Pancreas (tissue), 10 donors: ENCODE measurements around the gene WHRN. TPM values are rescaled to one million over a fixed set of nuclear protein-coding genes. Genes with fewer than 3 reads are reported as not detected.

Source experiments
- ATAC-seq, 4 donors: fragments of 200-7000 bp; cut with Tn5 transposase; one replicate each; pipeline versions ENCODE4 v1.8.0 to v1.9.1; 2020; ENCODE audit warnings: mild to moderate bottlenecking in 4 of 4, moderate library complexity in 4 of 4
- DNase-seq, 6 donors: peaks; one replicate each; pipeline ENCODE4 v3.0.0-alpha.2; 2020
- FAIRE-seq: peaks from 2 replicates; lab custom pipeline; 2012; peaks lifted over from hg19 to GRCh38; lab: Jason Lieb, UNC
- H3K27ac ChIP-seq, 4 donors: fragments of 200-600 bp; sonication (generic); 1 replicate in 3 of 4; 2 replicates in 1 of 4; pipeline versions ENCODE4 v1.5.0 to v1.8.0; 2020
- H3K27me3 ChIP-seq, 4 donors: fragments of 200-600 bp; one replicate each; pipeline ENCODE4 v1.8.0; 2021
- H3K36me3 ChIP-seq, 3 donors: fragments of 200-600 bp; sonication (generic) in 1 of 3; one replicate each; pipeline versions ENCODE4 v1.5.0 to v1.8.0; 2020 to 2021
- H3K4me1 ChIP-seq, 3 donors: fragments of 200-600 bp; one replicate each; pipeline ENCODE4 v1.8.0; 2021
- H3K4me3 ChIP-seq, 4 donors: fragments of 200-600 bp; sonication (generic) in 2 of 4; one replicate each; pipeline versions ENCODE4 v1.5.0 to v1.8.0; 2020 to 2021
- H3K9me3 ChIP-seq, 4 donors: fragments of 200-600 bp; one replicate each; pipeline ENCODE4 v1.8.0; 2021
- WGBS, 2 donors: extraction: QIAGEN DNeasy Blood & Tissue Kit; methylation state at CpG; one replicate each; pipeline ENCODE4 v1.1.7; 2013; 5-methylcytosine and 5-hydroxymethylcytosine counted together
- intact Hi-C, 3 donors: fragments of 100-400 bp; cut with DNase I; formaldehyde crosslinking; loops; one replicate each; pipeline versions ENCODE4 v1.11.1 to v1.14.2; 2022
- polyA plus RNA-seq, 2 donors: library from polyadenylated mRNA; stranded (reverse); fragments of 200-250 nt; gene quantifications; one replicate each; pipeline ENCODE4 v1.2.3, GENCODE V29; 2013
- total RNA-seq, 6 donors: library from RNA; stranded (reverse); fragmentation: NEBNext Ultra II Directional in 4 of 6; extraction: Animal tissue kit (Norgen Biotek cat#: 25700) in 4 of 6; gene quantifications; one replicate each; pipeline versions ENCODE4 v1.2.1 to v1.2.4, GENCODE V29; 2021 to 2023
- TF ChIP-seq, protein P1 (sequence below), 4 donors: fragments of 200-600 bp; sonication (generic) in 3 of 4; IDR thresholded peaks; one replicate each; pipeline versions ENCODE4 v1.5.0 to v1.8.0; 2021; ENCODE audit warnings: antibody characterized with exemption in 4 of 4
- donor health status: healthy with polysubstance abuse.
- donor health status: DM: no; HTN: no; CAD: no; lungs with moderate emphysema.
- donor health status: DM: no; HTN: no; CAD: no.
- donor health status: control.
- donor health status: control.
- donor health status: Bipolar disorder and iron deficiency.
- donor health status: DM: yes; HTN: yes; CAD: no.
- donor health status: DM: no; HTN: no; CAD: no.
- donor health status: DM: no; HTN: no; CAD: no.
- donor health status: DM: yes; HTN: yes; CAD: no.

The WHRN gene
- total and polyA plus RNA-seq, 8 donors = 6.7 to 32.2 (median 8.6) TPM

DNA sequence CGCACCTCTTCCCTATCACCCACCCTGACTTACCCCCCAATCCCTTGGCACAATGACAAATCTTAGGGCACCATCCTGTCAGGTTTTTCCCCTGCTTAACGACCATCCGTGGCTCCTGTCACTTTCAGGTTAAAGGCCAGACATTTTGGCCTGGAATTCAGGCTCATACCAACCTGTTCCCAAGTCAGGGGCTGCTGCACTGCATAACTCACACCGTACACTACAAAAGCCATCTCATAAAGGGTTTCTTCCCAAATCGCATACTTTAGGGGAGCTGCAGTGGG lies 110.0 kb downstream of the WHRN start:
- ATAC-seq (no peak), DNase-seq (no peak), FAIRE-seq (no peak)
- Histone ChIP-seq H3K4me3 (no peak overlapping the region), H3K27ac (no peak overlapping the region), H3K27me3 (no peaks in the 10 kb centered on the region), H3K4me1 (peaks cover 4 to 11% (median 6%) of the 10 kb centered on the region in 3 donors), H3K36me3 (no peaks in the 10 kb centered on the region), H3K9me3 (no peaks in the 10 kb centered on the region)
- intact Hi-C loops = no loop called here
- TF ChIP-seq, protein P1, sequence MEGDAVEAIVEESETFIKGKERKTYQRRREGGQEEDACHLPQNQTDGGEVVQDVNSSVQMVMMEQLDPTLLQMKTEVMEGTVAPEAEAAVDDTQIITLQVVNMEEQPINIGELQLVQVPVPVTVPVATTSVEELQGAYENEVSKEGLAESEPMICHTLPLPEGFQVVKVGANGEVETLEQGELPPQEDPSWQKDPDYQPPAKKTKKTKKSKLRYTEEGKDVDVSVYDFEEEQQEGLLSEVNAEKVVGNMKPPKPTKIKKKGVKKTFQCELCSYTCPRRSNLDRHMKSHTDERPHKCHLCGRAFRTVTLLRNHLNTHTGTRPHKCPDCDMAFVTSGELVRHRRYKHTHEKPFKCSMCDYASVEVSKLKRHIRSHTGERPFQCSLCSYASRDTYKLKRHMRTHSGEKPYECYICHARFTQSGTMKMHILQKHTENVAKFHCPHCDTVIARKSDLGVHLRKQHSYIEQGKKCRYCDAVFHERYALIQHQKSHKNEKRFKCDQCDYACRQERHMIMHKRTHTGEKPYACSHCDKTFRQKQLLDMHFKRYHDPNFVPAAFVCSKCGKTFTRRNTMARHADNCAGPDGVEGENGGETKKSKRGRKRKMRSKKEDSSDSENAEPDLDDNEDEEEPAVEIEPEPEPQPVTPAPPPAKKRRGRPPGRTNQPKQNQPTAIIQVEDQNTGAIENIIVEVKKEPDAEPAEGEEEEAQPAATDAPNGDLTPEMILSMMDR (IDR thresholded peaks at IDR 0.05) = no peak
- WGBS, 2 donors = 49 to 64% methylated on average over 5 of the region's 5 CpGs

DNA sequence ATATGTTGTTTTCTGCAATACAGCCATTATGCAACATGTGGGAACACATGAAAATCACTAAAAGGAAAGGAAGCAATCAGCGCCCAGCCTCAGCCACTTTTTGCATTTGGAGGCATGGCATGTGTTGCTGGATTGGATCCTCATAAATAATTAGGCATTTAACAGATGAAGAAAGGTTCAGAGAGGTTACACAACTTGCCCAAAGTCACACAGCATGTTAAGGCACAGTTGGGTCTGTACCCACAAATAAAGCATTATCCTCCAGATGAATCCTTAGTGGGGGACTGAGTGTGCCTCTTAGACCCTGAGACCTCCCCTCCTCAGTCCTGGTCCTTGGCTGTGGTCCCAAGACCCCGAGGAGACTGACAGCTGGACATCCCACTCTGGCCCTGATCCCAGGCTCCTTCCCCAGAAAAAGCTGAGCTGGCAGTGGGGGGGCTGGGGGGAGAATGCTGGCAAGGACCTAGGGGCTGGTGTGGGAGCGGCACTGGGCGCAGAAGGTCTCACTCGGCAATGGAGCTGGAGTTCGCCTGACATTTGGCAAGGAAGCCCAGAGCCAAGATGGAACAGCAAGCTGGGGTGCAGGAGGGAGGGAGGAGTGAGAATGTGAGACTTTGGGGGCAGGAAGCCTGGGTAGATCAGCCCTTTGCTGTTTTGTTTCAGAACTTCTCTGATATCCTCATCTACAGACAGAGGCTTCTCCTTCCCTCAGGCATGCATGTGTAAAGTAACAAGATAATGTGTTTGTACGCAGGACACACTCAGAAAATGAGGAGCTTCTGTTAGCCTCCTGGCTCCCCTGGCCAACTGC lies 110.5 kb downstream of the WHRN start:
- TF ChIP-seq, protein P1 (IDR thresholded peaks at IDR 0.05) = no peak
- 66% methylated on average over 7 of the region's 7 CpGs for WGBS, 2 donors
- FAIRE-seq (no peak), ATAC-seq (no peak), DNase-seq (no peak)
- intact Hi-C loops = no loop called here
- H3K4me1 ChIP-seq = peaks cover 4 to 11% (median 6%) of the 10 kb centered on the region in 3 donors
- H3K9me3 ChIP-seq = no peaks in the 10 kb centered on the region
- H3K4me3 ChIP-seq = no peak overlapping the region
- H3K27me3 ChIP-seq = no peaks in the 10 kb centered on the region
- no peak overlapping the region for H3K27ac ChIP-seq
- H3K36me3 ChIP-seq = no peaks in the 10 kb centered on the region

DNA sequence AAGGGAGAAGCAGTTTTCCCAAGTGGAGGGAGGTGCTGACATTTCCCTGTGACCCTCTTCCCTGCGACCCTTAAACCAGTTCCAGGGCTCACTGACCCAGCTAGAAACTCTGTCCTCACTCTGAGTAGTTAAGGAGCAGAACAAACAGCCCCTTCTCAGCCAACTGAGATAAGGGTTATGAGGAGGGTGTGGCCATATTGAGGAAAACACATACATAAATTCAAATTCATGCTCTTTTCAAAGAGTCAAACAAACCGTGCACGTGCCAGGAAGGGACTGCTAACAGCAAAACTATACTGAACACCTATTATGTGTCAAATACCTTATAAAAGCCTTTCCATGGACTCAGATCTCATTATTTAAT lies 112.5 kb downstream of the WHRN start:
- peak; percentile 54 to 77 (median 64) for ATAC-seq
- H3K4me1 ChIP-seq = peaks cover 4 to 11% (median 6%) of the 10 kb centered on the region in 3 donors
- TF ChIP-seq, protein P1 (IDR thresholded peaks at IDR 0.05) = no peak
- no peak overlapping the region for H3K4me3 ChIP-seq
- FAIRE-seq = no peak
- H3K36me3 ChIP-seq = no peaks in the 10 kb centered on the region
- intact Hi-C loops = no loop called here
- H3K9me3 ChIP-seq = no peaks in the 10 kb centered on the region
- 6 to 15% methylated on average over 3 of the region's 3 CpGs for WGBS, 2 donors
- H3K27ac ChIP-seq = peak overlapping the region in 3 of 4 donors; percentile 20 to 76 (median 55)
- DNase-seq = peak in 1 of 6 donors; percentile 35
- no peaks in the 10 kb centered on the region for H3K27me3 ChIP-seq

DNA sequence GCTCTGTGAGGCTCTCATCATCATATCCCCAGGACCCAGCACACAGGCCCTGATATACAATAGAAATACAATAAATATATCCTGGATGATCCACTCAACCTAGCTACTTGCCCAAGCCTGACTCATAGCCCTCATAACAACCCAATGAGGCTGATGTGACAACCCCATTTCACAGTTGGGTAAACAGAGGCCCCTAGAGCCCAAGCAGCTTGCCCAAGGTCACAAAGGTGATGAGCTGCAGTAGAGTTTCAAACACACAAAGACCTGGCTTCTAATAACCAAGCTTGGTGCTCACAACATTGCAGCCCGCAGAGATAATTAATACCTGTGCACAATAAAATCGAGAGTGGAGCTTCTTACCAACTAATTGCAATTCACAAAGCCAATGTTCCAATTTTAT lies 114.3 kb downstream of the WHRN start:
- Histone ChIP-seq H3K27me3 (no peaks in the 10 kb centered on the region), H3K9me3 (no peaks in the 10 kb centered on the region), H3K27ac (no peak overlapping the region), H3K36me3 (no peaks in the 10 kb centered on the region), H3K4me3 (no peak overlapping the region), H3K4me1 (peaks cover 0 to 11% (median 6%) of the 10 kb centered on the region in 3 donors)
- no peak for FAIRE-seq
- ATAC-seq = no peak
- DNase-seq = no peak
- intact Hi-C loops = no loop called here
- WGBS, 2 donors = 88 to 89% methylated on average over 2 of the region's 2 CpGs
- TF ChIP-seq, protein P1 (IDR thresholded peaks at IDR 0.05) = no peak
